Mesenchymal stem cell (in vitro differentiated cells and primary cell): Measurements from ENCODE around the gene UBAP2. TPM values are rescaled to one million over a fixed set of nuclear protein-coding genes. Genes with fewer than 3 reads are reported as not detected.

Source experiments
- small RNA-seq: library from polyadenylated mRNA; stranded (forward); fragments of <200 nt; extraction: miRNeasy Mini kit (QIAGEN cat#:217004); gene quantifications from one replicate; pipeline ENCODE3, GENCODE V24; 2013; ENCODE audit warnings: low read depth

UBAP2 gene

Small RNAs within 50 kb of the gene (small RNA-seq; reads per million reads assigned to genes)
- gene RN7SKP114 (not detected), gene SNORD121A (50.6 reads per million, percentile 90 among the genes with 10 or more reads in this experiment), gene SNORD121B (not detected)
